Renal cortex interstitium (tissue), 11 donors: ENCODE measurements around the gene GUSB. TPM values are rescaled to one million over a fixed set of nuclear protein-coding genes. Genes with fewer than 3 reads are reported as not detected.
A peak's percentile ranks its signal among the peaks of the same experiment; 100 is the strongest.
"Not testable (repeated sequence)": the region's sequence is repeated elsewhere in the genome, so short reads cannot be mapped to it uniquely, and the experiment has no call there.

ENCODE experiments used
- DNase-seq, 11 donors: peaks; one replicate each; pipeline ENCODE4 v3.0.0-alpha.2; 2013; ENCODE audit warnings: low read depth in 9 of 11, low spot score in 4 of 11; ENCODE audit errors: extremely low read depth in 1 of 11
- polyA plus RNA-seq, 3 donors: library from polyadenylated mRNA; unstranded; fragments of 120-200 nt; gene quantifications; one replicate each; pipeline ENCODE4 v1.2.1, GENCODE V29; 2013; ENCODE audit not compliant: insufficient read length in 3 of 3

Gene GUSB
- polyA plus RNA-seq, 3 donors, result 75.3 to 81.7 (median 77.7) TPM

GRCh38 chr7:65953890-65954450, 28.0 kb downstream of the GUSB start:
- DNase-seq, result no peak

GRCh38 chr7:65953001-65953720, 28.9 kb downstream of the GUSB start:
- DNase-seq, result no peak

GRCh38 chr7:65951837-65952578, 30.0 kb downstream of the GUSB start:
- no peak for DNase-seq

GRCh38 chr7:65946904-65947303, 35.1 kb downstream of the GUSB start:
- DNase-seq, result no peak

GRCh38 chr7:65945787-65946186, 36.2 kb downstream of the GUSB start:
- DNase-seq, result not testable (repeated sequence)

- DNase-seq, result no peak
Measured at GRCh38 chr7:65938336-65938895, 43.6 kb downstream of the GUSB start.

- no peak for DNase-seq
Measured at GRCh38 chr7:65937296-65937695, 44.7 kb downstream of the GUSB start.

GRCh38 chr7:65931685-65932084, 50.3 kb downstream of the GUSB start:
- DNase-seq, result no peak

GRCh38 chr7:65927489-65928448, 54.2 kb downstream of the GUSB start:
- peak in 1 of 11 donors; percentile 5 for DNase-seq

GRCh38 chr7:65926588-65926987, 55.4 kb downstream of the GUSB start:
- DNase-seq, result no peak

GRCh38 chr7:65925040-65925439, 57.0 kb downstream of the GUSB start:
- DNase-seq, result no peak

GRCh38 chr7:65924193-65924592, 57.8 kb downstream of the GUSB start:
- DNase-seq, result no peak

- no peak for DNase-seq
Measured at GRCh38 chr7:65923316-65923715, 58.7 kb downstream of the GUSB start.

- DNase-seq, result no peak
Measured at GRCh38 chr7:65915921-65916657, 65.9 kb downstream of the GUSB start.

GRCh38 chr7:65912237-65912636, 69.8 kb downstream of the GUSB start:
- DNase-seq, result no peak
